HG03066 (cell line): Measurements from ENCODE around the gene KIRREL3.

ENCODE experiments used
- ATAC-seq: cut with Tn5 transposase; IDR thresholded peaks from one replicate; pipeline ENCODE4 v1.9.1; 2021; ENCODE audit warnings: low read depth; ENCODE audit not compliant: unreplicated experiment

KIRREL3 gene

DNA sequence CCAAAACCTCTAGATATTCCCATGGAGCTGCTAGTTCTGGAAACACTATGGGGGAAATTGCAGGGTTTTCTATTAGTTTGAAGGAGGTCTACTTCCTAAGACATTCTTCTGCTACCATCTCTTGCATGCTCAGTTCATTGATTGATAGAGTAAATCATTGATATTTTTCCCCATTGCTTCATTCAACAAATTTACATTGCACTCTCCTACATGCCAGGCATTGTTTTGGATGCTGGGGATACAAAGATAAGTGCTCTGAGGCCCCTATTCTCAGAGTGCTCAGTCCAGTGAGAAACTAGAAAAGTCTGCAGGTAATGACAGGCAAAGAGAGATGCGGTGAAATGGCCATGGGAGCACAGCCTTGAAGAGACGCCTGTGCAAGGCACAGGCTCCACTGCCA is 313.1 kb downstream of the KIRREL3 start:
- no peak for ATAC-seq

DNA sequence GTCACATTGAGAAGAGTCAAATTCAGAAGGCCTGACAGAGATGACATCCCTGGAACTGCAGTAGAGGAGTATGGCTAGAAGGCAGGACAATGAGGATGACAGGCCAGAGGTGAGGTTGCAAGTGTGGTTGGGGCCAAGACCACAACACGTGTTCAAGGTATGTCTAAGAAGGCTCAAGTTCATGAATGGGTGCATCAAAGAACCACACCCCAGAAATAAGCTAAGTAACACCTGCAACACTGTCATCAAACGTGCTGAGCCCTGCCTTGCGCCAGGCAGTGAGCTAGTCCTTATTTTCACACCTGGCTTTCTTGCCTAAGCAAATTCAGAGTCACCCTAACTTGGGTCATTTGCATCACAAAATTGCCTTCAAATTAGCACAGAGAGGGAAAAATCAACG is 313.6 kb downstream of the KIRREL3 start:
- no peak for ATAC-seq

DNA sequence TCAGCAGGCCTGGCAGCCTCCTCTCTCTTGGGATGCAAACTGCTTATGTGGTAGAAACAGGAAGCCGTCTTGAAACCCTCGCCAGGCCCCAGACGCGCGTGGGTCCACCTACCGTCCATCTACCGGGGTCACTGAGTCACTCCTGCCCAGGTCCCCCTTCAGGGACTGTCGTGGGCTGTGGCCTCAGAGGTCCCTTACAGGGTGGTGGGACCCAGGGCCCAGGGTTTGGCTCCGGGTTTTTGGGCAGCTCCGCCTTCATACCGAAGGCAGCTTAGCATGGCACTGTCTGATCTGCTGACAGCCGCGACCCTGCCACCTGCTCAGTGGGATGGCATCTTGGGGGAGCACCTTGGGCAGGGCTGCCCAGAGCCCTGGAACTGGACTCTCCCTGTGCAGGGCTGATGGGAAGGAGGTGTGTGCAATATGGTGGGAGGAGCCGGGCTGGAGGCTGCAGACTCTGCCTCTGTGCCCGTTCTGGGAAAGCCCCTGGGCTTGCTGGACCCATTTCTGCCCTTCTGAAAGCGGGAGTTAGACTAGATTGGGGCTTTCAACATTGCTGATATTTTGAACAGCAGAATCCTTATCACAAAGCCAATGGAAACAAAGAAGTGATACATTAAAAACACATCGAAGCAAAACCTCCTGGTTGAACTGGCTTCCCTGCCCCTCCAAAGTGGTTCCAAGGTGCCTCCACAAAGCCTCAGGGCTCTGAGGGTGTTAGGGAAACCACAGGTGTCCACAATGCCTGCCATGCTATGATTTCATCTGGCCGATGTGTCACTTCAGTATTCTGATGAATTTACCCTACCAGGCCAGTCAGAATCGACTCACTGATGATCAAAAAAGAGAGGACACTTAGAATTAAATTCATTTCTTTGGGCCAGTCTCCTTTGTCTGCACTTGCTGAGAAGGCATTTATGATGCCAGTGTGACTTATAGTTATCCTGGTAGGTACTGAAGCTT is 316.5 kb downstream of the KIRREL3 start:
- ATAC-seq = no peak

DNA sequence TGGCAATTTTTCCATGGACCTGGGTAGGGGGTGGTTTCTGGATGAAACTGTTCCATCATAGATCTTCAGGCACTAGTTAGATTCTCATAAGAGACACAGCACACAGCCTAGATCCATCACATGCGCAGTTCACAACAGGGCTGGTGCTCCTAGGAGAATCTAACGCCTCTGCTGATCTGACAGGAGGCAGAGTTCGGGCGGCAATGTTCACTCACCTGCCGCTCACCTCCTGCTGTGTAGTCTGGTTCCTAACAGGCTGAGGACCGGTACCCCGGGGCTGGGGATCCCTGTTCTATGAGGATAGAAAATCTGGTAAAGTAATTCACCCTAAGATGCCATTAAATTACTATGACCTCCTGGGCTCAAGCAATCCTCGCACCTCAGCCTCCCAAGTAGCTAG is 318.0 kb downstream of the KIRREL3 start:
- no peak for ATAC-seq

DNA sequence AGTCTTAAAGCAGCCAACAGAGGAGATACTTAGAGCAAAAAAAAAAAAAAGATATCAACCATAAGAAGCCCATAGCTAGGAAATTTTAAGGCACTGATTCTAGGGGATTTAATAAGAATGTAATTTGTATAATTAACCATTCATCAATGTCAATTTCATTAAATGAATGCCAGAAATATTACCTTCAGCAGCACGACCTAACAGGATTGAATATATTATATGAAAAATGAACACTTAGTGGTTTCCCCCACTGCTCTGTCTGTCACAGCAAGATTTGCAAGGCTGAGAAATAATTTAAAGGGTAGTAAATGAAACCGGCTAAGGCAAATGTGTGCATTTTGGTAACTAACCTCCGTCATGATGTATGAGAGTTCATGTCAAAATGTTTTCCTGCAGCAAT is 319.9 kb downstream of the KIRREL3 start:
- no peak for ATAC-seq

DNA sequence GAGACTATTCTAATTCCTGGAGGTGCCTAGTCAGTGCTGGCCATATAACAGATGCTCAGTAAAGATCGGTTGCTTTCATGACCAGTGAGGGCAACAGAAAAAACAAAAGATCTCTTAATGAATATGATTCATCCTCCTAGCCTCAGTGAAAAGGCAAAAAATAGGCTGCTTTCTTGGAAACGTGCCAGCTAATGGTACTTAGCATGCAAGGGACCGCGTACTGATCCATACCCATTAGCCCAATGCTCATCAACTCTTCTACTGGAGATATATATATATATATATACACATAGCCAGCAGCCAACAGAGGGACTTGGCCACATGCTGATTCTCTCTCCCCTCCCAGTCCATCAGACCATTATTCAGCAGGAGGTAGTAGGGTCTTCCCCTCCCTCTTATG is 320.4 kb downstream of the KIRREL3 start:
- ATAC-seq = no peak

DNA sequence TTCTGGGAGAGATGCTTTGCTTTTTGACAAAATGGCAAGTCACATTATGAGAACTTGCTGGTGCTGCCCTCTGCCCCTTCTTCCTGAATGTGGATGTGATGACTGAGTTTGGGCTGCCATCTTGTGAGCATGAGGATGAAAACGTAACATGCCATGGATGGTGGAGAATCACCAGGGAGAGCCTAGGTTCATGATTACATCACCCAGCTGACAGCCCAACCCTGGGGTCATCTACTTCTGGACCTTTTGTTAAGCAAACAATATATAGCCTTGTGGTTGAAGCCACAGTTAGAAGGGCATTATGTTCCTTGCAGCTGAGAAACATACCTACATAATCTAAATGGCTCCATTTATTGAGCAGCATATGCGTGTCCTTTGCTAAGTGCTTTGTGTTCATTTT is 321.5 kb downstream of the KIRREL3 start:
- no peak for ATAC-seq

DNA sequence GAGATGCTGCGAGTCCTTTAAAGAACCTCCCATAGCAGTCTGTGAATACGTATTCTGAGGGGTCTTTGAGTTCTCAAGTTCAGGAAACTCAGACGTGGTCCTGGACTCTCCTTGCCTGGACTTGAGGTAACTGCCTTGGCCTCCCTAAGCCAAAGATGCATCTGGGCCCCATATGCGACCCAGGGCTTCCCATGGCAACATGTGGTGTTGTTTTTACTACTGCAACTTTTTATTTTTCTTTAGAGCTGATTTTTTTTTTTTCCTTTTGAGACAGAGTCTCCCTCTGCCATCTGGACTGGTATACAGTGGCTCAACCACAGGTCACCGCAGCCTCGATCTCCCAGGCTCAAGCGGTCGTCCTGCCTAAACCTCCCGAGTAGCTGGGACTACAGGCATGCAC is 324.0 kb downstream of the KIRREL3 start:
- no peak for ATAC-seq

DNA sequence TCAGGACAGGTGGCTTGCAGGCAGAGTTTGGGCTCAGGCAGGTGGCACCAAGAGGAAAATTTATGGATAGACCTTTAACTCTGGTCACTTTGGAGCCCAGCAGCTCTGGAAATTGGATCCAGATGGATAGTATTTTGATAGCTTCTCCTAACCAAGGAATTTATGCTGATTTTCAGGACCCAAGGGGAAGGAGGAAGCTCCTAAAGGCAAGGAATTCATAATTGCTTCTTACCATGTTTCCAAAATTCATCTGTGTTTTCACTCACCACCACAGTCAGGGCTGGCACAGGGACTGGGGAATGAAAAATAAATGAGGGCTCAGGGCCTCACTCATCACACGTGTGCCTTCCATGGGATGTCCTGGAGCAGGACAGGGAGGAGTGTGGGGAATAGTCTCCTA is 327.3 kb downstream of the KIRREL3 start:
- no peak for ATAC-seq

DNA sequence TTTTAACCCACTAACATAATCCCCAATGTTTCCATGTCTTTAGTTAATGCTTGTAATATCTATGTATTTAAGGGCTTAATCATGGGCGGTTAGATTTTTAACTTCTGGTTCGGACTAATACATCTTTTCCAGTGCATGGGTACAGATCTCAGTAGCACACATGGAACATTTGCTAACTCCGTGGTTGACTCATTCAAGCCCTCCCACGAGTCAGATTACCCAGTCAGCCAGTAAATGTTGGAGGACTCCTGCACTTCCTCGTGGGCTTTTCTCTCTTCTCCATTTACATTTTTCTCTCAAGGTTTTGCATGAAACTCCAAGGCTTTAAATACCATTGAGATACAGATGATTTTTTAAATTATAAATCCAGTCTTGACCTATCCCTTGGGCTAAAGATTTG is 331.2 kb downstream of the KIRREL3 start:
- ATAC-seq = no peak

DNA sequence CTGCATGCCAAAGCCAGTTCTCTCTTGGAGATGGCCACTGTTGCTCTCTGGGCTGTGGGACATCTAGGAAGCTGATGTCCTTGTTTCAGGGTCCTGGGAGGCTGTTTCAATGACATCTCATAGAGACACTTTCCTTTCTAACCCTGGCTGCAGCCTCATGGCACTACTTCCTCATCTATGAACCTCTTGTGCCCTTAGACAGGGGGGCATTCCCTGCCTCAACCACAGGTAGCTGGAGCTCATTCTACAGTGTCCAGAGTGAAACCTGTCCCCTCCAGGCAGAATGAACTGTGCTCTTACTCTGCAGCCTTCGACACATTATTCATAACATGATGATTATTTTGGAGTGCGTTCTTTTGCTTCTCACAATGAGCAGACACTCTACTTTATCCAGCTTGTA is 335.9 kb downstream of the KIRREL3 start:
- ATAC-seq = no peak

DNA sequence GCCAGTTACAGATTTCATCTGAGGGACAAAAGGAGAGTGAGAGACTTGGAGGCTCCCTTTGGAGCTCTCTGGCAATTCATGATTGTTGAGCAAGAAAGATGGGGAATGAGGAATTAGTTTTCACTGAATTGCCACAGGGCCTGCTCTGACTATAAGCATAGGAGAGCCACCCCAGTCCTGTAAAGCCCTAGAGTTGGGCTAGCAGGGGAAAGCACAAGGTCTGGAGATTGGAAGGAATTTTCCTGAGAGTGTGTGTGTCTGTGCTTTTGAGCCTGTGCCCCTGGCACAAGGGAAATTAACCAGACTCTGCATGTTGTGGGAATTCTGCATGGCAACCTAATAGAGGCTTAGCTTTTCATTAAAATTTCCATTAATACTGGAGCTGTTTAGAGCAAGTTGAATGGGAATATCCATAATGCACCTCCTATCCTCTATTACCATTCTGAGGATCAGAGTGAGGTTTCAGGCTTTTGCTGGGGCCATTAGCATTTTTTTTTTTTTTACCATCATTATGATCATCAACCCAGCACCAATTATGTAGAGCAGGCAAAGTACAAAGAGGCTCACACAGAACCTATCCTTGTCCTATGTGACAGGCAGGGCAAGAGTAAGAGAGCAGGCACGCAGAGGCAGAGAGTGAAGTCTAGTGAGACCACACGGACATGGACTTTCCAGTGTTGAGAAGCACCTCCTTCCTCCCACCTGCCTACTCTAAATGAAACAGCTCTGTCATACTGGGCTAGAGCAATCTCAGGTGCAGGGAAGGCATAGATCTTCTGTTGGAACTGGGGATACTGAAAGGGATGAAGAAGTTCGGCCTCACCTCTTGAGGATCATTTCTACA is 336.6 kb downstream of the KIRREL3 start:
- ATAC-seq = no peak

DNA sequence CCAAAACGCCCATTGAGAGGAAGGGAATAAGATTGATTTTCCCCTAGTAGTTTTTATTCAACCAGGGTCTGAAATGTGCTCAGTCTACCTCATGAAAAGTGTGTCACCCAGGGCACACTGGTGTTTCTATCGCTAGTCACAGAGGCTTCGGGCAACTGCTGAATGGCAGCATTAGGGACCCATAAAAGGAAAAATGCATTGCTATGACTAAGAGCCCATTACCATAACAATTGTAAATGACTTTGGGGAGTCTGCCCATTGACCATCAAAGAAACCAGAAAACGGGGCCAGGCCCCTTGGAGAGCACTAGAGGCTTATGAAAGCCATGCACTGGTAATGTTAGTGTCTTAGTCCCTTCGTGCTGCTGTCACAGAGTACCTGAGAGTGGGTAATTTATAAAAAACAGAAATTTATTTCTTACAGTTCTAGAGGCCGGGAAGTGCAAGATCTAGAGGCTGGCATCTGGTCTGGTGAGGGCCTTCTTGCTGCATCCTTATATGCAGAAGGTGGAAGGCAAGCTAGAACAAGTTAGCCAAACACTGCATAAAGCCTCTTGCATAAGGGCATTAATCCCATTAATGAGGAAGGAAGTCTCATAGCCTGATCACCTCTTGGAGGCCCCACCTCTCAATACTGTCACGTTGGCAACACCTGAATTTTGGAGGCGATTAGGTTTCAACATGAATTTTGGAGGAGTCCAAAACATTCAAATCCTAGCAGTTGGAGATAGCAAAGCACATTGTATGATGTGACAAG is 338.4 kb downstream of the KIRREL3 start:
- no peak for ATAC-seq

DNA sequence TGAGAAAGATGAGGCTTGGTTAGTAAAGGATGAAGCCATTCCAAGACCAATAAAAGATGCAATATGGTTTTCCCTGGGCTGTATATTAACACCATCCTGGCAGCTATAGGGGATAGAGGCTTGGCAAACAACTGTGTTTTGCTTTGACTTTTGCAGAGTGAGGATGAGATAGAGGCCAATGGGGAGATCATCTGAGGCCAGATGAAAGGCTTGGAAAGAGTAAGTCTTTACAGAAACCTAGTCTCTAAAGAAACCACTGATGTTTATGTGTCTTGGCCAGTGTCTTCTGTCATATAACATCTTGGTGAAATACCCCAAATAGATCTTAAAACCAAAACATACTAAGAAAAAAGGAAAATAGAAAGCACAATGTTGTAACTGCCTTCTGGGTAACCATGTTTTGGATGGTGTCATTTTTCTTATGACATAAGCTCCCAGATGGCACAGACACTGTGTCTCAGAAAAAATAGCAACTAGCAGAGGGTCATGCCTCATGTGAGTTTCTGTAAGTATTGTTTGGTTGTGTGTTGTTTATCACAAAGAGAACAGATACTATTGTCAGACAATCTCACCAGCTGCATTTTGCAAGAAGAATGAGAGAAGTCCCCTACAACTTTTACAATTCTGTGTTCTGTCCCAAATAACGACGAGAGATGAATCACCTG is 339.7 kb downstream of the KIRREL3 start:
- ATAC-seq = no peak

DNA sequence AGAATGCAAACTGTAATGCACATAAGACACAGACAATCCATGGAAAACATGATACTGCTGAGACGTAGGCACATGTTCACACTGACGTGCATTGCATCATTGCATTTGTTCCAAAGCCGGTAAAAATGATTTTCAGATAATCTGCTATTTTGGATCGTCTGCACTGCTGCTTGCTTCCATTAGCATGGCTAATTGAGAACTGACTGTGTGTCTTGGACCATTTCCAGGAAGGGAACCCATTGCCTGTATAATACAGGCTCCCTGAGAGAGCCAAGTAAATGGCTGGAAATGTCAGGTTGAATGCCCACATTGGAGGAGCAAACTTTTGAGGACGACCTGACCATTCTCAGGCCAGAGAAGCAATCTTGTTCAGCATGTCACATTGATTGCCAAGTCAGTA is 340.2 kb downstream of the KIRREL3 start:
- ATAC-seq = no peak

DNA sequence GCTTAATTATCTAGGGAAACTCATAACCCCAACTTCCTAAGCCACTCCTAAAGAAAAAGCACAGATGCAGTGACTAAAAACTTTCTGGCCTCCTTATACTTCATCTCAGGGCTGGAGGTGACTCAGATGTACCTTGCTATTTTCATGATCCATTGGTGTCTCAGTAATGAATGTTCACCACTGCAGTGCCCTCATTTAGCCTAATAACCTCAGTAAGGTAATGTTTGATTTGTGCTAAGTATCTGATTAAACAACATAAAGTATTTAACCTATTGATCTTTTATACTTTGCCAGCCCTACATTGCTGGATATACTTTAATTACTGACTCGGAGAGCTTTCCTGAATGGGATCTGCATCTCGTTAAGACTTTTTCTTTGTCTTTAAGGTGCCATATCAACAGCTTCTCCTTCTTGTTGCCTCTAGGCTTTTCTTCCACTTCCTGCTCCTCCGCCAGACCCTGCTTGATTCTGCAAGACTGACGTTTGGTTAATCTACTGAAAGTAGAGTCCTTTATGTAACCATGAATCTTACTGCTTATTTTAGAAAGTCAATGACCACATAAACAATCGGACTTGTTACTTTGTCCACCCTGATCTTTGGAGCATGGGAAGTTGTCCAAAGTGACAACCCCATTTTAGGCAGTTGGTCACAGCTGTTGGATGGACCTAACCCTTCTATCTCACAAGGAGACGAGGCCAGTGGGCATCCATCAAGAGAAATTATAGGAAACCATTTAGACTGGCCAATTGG is 342.1 kb downstream of the KIRREL3 start:
- ATAC-seq = no peak

DNA sequence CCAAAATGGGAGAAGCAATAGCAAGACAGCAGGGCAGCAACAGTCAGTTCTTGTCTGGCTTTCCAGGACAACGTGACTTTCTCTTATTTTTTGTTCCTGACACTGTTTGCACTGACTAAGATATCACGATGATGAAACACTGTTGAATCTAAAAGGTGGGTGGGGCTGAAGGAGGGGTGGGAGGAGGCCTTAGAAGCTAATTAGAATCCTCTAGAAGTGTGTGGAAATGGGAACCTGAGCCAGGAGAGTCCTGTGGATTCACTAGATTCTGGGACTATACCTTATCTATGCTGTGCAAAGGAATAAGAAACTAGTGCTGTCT is 344.8 kb downstream of the KIRREL3 start:
- no peak for ATAC-seq

DNA sequence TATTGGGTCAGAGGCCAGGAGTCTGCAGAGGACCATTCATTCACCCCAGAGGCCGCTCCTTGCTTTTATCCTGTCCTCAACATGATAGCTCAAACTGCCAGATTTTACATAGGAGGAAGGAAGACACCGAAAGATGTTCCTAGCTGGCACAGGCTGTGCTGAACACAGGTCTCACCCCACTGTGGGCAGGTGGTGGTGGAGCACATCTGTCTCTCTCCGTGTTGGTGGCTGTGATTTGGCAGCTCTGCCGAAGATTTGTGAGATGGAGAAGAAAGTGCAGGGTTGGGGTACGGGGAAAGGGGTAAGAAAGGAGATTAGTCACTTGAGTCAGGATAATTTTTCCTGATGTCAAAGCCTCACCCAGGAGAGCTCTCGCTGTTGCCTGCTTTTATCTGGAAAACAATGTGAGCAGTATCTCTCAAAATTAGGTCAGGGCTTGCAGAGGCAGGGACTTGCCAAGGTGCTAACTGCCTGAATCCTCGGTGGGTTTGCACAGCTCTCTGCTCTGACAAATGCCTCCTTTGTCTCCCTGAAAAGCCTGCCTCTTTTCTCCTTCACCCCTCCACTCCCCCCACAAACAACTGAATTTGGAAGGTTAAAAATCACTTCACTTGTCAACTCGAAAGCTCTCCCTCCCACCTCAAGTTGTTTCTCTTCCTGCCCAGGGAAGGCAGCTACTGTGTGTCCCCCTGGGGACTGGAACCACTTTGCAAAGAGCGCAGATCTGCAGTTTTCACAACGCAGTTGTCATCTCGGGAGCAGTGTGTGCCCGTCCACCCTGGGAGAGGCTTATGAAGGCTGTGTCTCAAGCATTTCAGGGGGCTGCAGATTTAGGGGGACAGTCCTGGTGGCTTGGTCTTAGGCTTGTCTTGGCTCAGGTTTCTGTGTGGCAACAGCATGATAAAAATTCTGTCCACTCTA is 345.4 kb downstream of the KIRREL3 start:
- ATAC-seq = no peak

DNA sequence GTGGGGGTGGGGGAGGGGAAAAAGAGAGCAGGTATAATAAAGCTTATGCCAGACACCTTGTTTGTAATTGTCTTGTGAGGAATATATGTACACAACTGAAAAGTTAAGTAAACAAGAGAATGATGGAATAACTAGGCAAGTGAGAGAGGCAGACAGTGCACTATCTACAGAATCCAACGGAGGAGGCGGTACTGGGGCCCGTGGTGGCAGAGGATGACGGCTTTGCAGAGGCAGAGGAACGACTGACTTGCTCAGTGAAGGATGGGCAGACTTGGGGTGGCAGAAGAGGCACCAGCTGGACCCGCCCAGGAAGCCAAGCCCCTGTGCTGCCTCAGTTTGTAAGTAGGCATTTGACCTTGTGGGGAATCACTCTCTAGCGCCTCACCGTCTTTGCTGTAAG is 347.5 kb downstream of the KIRREL3 start:
- no peak for ATAC-seq
